Measurements from ENCODE around the gene CCR6. TPM values are rescaled to one million over a fixed set of nuclear protein-coding genes. Genes with fewer than 3 reads are reported as not detected.

CCR6 gene
- total and polyA plus RNA-seq, 2 of the 13 experiments (the other 11 are each of a cell fraction or from before 2014, with no cell fraction given), result 4.5 to 8.7 TPM

DNA sequence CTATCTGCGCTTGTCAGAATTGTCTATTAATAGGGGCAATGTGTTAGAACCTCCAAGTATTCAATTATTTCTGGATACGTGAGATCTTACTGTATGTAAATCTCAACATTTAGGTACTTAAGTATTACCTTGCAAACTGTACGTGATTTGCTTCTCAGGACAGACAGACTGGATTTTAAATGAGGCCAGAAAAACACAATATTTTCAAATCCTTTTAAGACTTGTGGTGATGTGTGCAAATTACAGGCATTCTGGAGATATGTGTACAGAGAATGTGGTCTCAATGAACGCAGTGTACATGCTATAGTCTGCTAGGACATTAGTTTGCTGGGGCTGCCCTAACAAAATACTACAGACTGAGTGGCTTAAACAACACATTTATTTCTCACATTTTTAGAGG is 16.9 kb downstream of the CCR6 start:
- H3K4me3 ChIP-seq (replicated peaks in 1 of 3; ENCODE audit: insufficient read depth in 1 of 3, low read depth in 2 of 3, low read length in 3 of 3), result no peak overlapping the region
- 93% methylated on average over 4 of the region's 4 CpGs for WGBS (ENCODE audit: low lambda C conversion rate)
- H3K27me3 ChIP-seq (ENCODE audit: control insufficient read depth in 1 of 2, insufficient read depth in 2 of 2, low read length in 2 of 2), result peaks cover 6 to 21% of the 10 kb centered on the region in 2 experiments; a peak in 3 of 5 replicates
- DNase-seq (ENCODE audit: low spot score) (no peak), ATAC-seq (no peak), FAIRE-seq (no peak)
- BruUV-seq (replicated peaks), result no TSS peak
- H3K4me2 ChIP-seq (ENCODE audit: low read depth, low read length), result no peak overlapping the region
- no peaks in the 10 kb centered on the region for H3K79me2 ChIP-seq (ENCODE audit: insufficient read depth, low read length)
- H2AFZ ChIP-seq (ENCODE audit: low read length), result no peak overlapping the region
- H4K20me1 ChIP-seq (ENCODE audit: insufficient read depth, low read length), result no peaks in the 10 kb centered on the region
- no peak overlapping the region for H3K9ac ChIP-seq (ENCODE audit: insufficient read depth, low read depth, low read length)
- POLR2A ChIA-PET, result interaction anchor here (2.7 to 3.1 kb wide), 2 partner anchors 9 to 17 kb away, joined by 11 to 33 read pairs; partner anchors contain the start of gene CCR6
- CTCF ChIA-PET (ENCODE audit: low intra/inter-chr PET ratio, low total read pairs), result interaction anchor here (3.6 kb wide), 1 partner anchor 20 kb away, joined by 28 read pairs; no protein-coding TSS in a partner anchor
- no peaks in the 10 kb centered on the region for H3K9me3 ChIP-seq (ENCODE audit: low read length)
- in situ Hi-C loops (cut with HindIII; ENCODE audit: extremely low pct_ligation_motif_present, low pct_unique_long_range_greater_than_20kb) (loop anchor here (5.0 to 25.0 kb wide), 2 partner anchors 127 to 362 kb away; no protein-coding TSS in a partner anchor), intact Hi-C loops (cut with micrococcal nuclease; ENCODE audit: unreplicated experiment) (loop anchor here (5.0 kb wide), 1 partner anchor 92 kb away; no protein-coding TSS in a partner anchor)
- peaks cover 37% of the 10 kb centered on the region for H3K4me1 ChIP-seq (ENCODE audit: insufficient read depth, low read length)
- peaks cover 12 to 18% of the 10 kb centered on the region in 2 experiments for H3K36me3 ChIP-seq (replicated peaks in 1 of 2; ENCODE audit: control insufficient read depth in 1 of 2, insufficient read depth in 2 of 2, low read length in 2 of 2)
- H3K27ac ChIP-seq (ENCODE audit: extremely low read length, insufficient read depth, low read length), result no peak overlapping the region
- no peak for TF ChIP-seq FOXA3 (CRISPR knock-in tag; IDR thresholded peaks at IDR 0.05)
- no peak for TF ChIP-seq PPARG (CRISPR knock-in tag; conservative IDR thresholded peaks at IDR 0.05)
- no peak for TF ChIP-seq HMGA1 (CRISPR knock-in tag; conservative IDR thresholded peaks at IDR 0.05)
- no peak for TF ChIP-seq ZNF709 (CRISPR knock-in tag; IDR thresholded peaks at IDR 0.05)
- TF ChIP-seq CHD2 (IDR thresholded peaks at IDR 0.05; ENCODE audit: low read depth, low read length), result no peak
- TF ChIP-seq HNRNPL (IDR thresholded peaks at IDR 0.05; ENCODE audit: low read depth, low read length), result no peak
- no peak for TF ChIP-seq ZFY (CRISPR knock-in tag; IDR thresholded peaks at IDR 0.05)
- no peak for TF ChIP-seq GTF2F1 (IDR thresholded peaks at IDR 0.05; ENCODE audit: low read length)
- TF ChIP-seq ZNF329 (CRISPR knock-in tag; IDR thresholded peaks at IDR 0.05; ENCODE audit: low read depth), result no peak
- TF ChIP-seq SAFB2 (CRISPR knock-in tag; IDR thresholded peaks at IDR 0.05; ENCODE audit: borderline replicate concordance, low read depth), result no peak
- TF ChIP-seq RAD21 (CRISPR knock-in tag; IDR thresholded peaks at IDR 0.05), result no peak
- TF ChIP-seq, protein P1, sequence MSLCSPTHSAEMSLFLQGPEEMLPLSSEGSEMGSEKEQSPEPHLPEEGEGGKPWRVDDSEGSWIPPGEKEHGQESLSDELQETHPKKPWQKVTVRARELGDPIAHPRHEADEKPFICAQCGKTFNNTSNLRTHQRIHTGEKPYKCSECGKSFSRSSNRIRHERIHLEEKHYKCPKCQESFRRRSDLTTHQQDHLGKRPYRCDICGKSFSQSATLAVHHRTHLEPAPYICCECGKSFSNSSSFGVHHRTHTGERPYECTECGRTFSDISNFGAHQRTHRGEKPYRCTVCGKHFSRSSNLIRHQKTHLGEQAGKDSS (CRISPR knock-in tag; IDR thresholded peaks at IDR 0.05; ENCODE audit: borderline replicate concordance, low read depth), result no peak
- no peak for TF ChIP-seq FOXC1 (CRISPR knock-in tag; IDR thresholded peaks at IDR 0.05; ENCODE audit: borderline replicate concordance)
- TF ChIP-seq RELA (CRISPR knock-in tag; IDR thresholded peaks at IDR 0.05), result no peak
- no peak for TF ChIP-seq HOXA3 (CRISPR knock-in tag; IDR thresholded peaks at IDR 0.05)
- TF ChIP-seq ARNT2 (CRISPR knock-in tag; IDR thresholded peaks at IDR 0.05; ENCODE audit: low read depth), result no peak
- TF ChIP-seq, protein P2, sequence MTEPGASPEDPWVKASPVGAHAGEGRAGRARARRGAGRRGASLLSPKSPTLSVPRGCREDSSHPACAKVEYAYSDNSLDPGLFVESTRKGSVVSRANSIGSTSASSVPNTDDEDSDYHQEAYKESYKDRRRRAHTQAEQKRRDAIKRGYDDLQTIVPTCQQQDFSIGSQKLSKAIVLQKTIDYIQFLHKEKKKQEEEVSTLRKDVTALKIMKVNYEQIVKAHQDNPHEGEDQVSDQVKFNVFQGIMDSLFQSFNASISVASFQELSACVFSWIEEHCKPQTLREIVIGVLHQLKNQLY (CRISPR knock-in tag; IDR thresholded peaks at IDR 0.05), result no peak
- TF ChIP-seq RBAK (CRISPR knock-in tag; IDR thresholded peaks at IDR 0.05), result no peak

Data from HepG2 (cell line).